ENCODE results near the gene CFAP92.

GRCh38 chr3:128895843-128896697, 97.8 kb downstream of the CFAP92 start:
- TF ChIP-seq CTCF (IDR thresholded peaks at IDR 0.05; ENCODE audit: extremely low read depth in 1 of 2, insufficient read depth in 1 of 2, low read depth in 1 of 2, low read length in 2 of 2) (no peak), POLR2AphosphoS5 (IDR thresholded peaks at IDR 0.05; ENCODE audit: insufficient read depth, low read depth, low read length) (no peak), POLR2A (IDR thresholded peaks at IDR 0.05; ENCODE audit: low read depth, low read length) (no peak), EZH2 (IDR thresholded peaks at IDR 0.05; ENCODE audit: borderline replicate concordance, low read depth, low read length, severe bottlenecking) (no peak), FOS (IDR thresholded peaks at IDR 0.05; ENCODE audit: borderline replicate concordance, insufficient read depth, low read length) (no peak), MAX (IDR thresholded peaks at IDR 0.05; ENCODE audit: insufficient read depth, insufficient read length) (no peak)
